Prostate gland (tissue), 2 donors: ENCODE results near the gene GNB5.

Source experiments
- POLR2A ChIP-seq: fragments of 450-650 bp; IDR thresholded peaks from one replicate; pipeline ENCODE4 v1.6.1; 2016; ENCODE audit warnings: antibody characterized with exemption, mild to moderate bottlenecking
- POLR2AphosphoS5 ChIP-seq: sonication (generic); formaldehyde crosslinking; IDR thresholded peaks from one replicate; pipeline ENCODE4 v1.6.1; 2017; ENCODE audit warnings: antibody characterized with exemption
- TF ChIP-seq, protein P1 (sequence below), 4 experiments: fragments of 200-600 bp in 2 of 4; fragments of 450-650 bp in 2 of 4; sonication (generic) in 2 of 4; IDR thresholded peaks; 1 replicate in 3 of 4; 2 replicates in 1 of 4; pipeline ENCODE4 v1.5.1; 2016 to 2019; ENCODE audit warnings: antibody characterized with exemption in 4 of 4, mild to moderate bottlenecking in 2 of 4, moderate library complexity in 2 of 4

DNA sequence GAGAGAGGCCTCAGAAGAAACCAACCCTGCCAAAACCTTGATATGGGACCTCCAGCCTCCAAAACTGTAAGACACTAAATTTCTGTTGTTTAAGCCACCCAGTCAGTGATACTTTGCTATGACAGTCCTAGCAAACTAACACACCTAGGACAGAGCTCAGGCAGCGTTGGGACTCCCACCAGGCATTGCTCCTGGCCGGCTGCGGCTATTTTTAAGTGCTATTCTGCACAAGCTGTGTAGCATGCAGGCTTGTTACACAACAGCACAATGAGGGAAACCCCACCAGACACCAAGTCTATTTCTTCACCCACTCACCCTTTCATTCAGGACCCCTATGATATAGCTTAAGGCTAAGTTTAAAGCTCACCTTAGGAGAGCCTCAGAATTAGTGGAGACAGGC is 47.0 kb upstream of the GNB5 start:
- TF ChIP-seq, protein P1, sequence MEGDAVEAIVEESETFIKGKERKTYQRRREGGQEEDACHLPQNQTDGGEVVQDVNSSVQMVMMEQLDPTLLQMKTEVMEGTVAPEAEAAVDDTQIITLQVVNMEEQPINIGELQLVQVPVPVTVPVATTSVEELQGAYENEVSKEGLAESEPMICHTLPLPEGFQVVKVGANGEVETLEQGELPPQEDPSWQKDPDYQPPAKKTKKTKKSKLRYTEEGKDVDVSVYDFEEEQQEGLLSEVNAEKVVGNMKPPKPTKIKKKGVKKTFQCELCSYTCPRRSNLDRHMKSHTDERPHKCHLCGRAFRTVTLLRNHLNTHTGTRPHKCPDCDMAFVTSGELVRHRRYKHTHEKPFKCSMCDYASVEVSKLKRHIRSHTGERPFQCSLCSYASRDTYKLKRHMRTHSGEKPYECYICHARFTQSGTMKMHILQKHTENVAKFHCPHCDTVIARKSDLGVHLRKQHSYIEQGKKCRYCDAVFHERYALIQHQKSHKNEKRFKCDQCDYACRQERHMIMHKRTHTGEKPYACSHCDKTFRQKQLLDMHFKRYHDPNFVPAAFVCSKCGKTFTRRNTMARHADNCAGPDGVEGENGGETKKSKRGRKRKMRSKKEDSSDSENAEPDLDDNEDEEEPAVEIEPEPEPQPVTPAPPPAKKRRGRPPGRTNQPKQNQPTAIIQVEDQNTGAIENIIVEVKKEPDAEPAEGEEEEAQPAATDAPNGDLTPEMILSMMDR (IDR thresholded peaks at IDR 0.05) = no peak
- TF ChIP-seq POLR2AphosphoS5 = no peak
- TF ChIP-seq POLR2A = no peak
